IMR-90 (cell line): Measurements from ENCODE around the gene OR10A5.

ENCODE experiments used
- BHLHE40 ChIP-seq: fragments of 150-350 bp; IDR thresholded peaks from 2 replicates; pipeline ENCODE4 v1.6.1; 2016; ENCODE audit warnings: mild to moderate bottlenecking, low read depth, low read length
- CEBPB ChIP-seq: IDR thresholded peaks from 2 replicates; pipeline ENCODE4 v1.6.1; 2012; ENCODE audit warnings: low read depth, low read length, improper control_type of control experiment
- CHD1 ChIP-seq: IDR thresholded peaks from 2 replicates; pipeline ENCODE4 v1.6.1; 2012; ENCODE audit warnings: low read depth, low read length, improper control_type of control experiment
- FOS ChIP-seq: fragments of 150-350 bp; IDR thresholded peaks from 2 replicates; pipeline ENCODE4 v1.6.1; 2016; ENCODE audit warnings: low read depth, low read length
- MAFK ChIP-seq: IDR thresholded peaks from 2 replicates; pipeline ENCODE4 v1.6.1; 2012; ENCODE audit warnings: low read depth, low read length, improper control_type of control experiment
- MAZ ChIP-seq: IDR thresholded peaks from 2 replicates; pipeline ENCODE4 v1.6.1; 2012; ENCODE audit warnings: low read depth, mild to moderate bottlenecking, low read length, improper control_type of control experiment, moderate library complexity, borderline replicate concordance
- POLR2A ChIP-seq: IDR thresholded peaks from 2 replicates; pipeline ENCODE4 v1.6.1; 2012; ENCODE audit warnings: mild to moderate bottlenecking, low read depth, low read length
- RAD21 ChIP-seq: IDR thresholded peaks from 2 replicates; pipeline ENCODE4 v1.6.1; 2012; ENCODE audit warnings: low read length, improper control_type of control experiment
- RCOR1 ChIP-seq: IDR thresholded peaks from 2 replicates; pipeline ENCODE4 v1.6.1; 2012; ENCODE audit warnings: mild to moderate bottlenecking, low read length, improper control_type of control experiment; ENCODE audit not compliant: insufficient replicate concordance
- RFX5 ChIP-seq: IDR thresholded peaks from 2 replicates; pipeline ENCODE4 v1.8.0; 2012; ENCODE audit warnings: low read depth, mild to moderate bottlenecking, low read length, moderate library complexity
- SMC3 ChIP-seq: fragments of 150-350 bp; IDR thresholded peaks from 2 replicates; pipeline ENCODE4 v1.6.1; 2016; ENCODE audit warnings: low read depth, mild to moderate bottlenecking, antibody characterized with exemption, low read length, moderate library complexity
- TF ChIP-seq, protein P1 (sequence below): conservative IDR thresholded peaks from 2 replicates; pipeline ENCODE4 v1.5.1; 2012; ENCODE audit warnings: mild to moderate bottlenecking, low read depth, low read length, improper control_type of control experiment
- TF ChIP-seq, protein P2 (sequence below): fragments of 150-350 bp; IDR thresholded peaks from 2 replicates; pipeline ENCODE4 v1.6.1; 2017; ENCODE audit warnings: mild to moderate bottlenecking, antibody characterized with exemption, low read length, low read depth
- TF ChIP-seq, protein P3 (sequence below): fragments of 150-350 bp; IDR thresholded peaks from 2 replicates; pipeline ENCODE4 v1.6.1; 2016; ENCODE audit warnings: low read depth, mild to moderate bottlenecking, low read length, moderate library complexity, borderline replicate concordance

DNA sequence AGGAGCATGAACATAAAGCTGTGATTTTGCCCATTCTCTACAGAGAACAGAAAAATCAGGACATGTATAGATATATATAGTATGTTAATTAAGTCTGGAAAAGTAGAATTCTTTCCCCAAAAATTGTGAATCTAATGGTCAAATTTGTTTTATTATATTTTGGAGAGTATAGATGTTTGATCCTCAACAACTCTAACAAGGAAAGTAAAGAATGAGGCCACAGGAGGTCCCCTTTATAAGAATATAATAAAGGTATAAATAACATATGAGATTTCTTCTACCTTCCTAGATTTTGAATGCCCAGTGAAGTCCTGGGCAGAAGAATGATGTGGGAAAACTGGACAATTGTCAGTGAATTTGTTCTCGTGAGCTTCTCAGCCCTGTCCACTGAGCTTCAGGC is 30.8 kb downstream of the OR10A5 start, which contains the start of gene OR10A4:
- TF ChIP-seq POLR2A (no peak), CEBPB (no peak), BHLHE40 (no peak), MAZ (no peak), CHD1 (no peak), RAD21 (no peak), MAFK (no peak), SMC3 (no peak), RCOR1 (no peak), RFX5 (no peak), FOS (no peak)
- TF ChIP-seq, protein P1, sequence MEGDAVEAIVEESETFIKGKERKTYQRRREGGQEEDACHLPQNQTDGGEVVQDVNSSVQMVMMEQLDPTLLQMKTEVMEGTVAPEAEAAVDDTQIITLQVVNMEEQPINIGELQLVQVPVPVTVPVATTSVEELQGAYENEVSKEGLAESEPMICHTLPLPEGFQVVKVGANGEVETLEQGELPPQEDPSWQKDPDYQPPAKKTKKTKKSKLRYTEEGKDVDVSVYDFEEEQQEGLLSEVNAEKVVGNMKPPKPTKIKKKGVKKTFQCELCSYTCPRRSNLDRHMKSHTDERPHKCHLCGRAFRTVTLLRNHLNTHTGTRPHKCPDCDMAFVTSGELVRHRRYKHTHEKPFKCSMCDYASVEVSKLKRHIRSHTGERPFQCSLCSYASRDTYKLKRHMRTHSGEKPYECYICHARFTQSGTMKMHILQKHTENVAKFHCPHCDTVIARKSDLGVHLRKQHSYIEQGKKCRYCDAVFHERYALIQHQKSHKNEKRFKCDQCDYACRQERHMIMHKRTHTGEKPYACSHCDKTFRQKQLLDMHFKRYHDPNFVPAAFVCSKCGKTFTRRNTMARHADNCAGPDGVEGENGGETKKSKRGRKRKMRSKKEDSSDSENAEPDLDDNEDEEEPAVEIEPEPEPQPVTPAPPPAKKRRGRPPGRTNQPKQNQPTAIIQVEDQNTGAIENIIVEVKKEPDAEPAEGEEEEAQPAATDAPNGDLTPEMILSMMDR: no peak
- TF ChIP-seq, protein P2, sequence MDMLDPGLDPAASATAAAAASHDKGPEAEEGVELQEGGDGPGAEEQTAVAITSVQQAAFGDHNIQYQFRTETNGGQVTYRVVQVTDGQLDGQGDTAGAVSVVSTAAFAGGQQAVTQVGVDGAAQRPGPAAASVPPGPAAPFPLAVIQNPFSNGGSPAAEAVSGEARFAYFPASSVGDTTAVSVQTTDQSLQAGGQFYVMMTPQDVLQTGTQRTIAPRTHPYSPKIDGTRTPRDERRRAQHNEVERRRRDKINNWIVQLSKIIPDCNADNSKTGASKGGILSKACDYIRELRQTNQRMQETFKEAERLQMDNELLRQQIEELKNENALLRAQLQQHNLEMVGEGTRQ: no peak
- TF ChIP-seq, protein P3, sequence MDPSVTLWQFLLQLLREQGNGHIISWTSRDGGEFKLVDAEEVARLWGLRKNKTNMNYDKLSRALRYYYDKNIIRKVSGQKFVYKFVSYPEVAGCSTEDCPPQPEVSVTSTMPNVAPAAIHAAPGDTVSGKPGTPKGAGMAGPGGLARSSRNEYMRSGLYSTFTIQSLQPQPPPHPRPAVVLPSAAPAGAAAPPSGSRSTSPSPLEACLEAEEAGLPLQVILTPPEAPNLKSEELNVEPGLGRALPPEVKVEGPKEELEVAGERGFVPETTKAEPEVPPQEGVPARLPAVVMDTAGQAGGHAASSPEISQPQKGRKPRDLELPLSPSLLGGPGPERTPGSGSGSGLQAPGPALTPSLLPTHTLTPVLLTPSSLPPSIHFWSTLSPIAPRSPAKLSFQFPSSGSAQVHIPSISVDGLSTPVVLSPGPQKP: no peak
